GM18868 (cell line): ENCODE data around the gene PPP4R3A.
A peak's percentile ranks its signal among the peaks of the same experiment; 100 is the strongest.
"Not testable (repeated sequence)": the region's sequence is repeated elsewhere in the genome, so short reads cannot be mapped to it uniquely, and the experiment has no call there.

Experiments
- ATAC-seq: cut with Tn5 transposase; IDR thresholded peaks from one replicate; pipeline ENCODE4 v1.9.1; 2021; ENCODE audit warnings: mild to moderate bottlenecking, moderate library complexity; ENCODE audit not compliant: unreplicated experiment

The PPP4R3A gene

DNA sequence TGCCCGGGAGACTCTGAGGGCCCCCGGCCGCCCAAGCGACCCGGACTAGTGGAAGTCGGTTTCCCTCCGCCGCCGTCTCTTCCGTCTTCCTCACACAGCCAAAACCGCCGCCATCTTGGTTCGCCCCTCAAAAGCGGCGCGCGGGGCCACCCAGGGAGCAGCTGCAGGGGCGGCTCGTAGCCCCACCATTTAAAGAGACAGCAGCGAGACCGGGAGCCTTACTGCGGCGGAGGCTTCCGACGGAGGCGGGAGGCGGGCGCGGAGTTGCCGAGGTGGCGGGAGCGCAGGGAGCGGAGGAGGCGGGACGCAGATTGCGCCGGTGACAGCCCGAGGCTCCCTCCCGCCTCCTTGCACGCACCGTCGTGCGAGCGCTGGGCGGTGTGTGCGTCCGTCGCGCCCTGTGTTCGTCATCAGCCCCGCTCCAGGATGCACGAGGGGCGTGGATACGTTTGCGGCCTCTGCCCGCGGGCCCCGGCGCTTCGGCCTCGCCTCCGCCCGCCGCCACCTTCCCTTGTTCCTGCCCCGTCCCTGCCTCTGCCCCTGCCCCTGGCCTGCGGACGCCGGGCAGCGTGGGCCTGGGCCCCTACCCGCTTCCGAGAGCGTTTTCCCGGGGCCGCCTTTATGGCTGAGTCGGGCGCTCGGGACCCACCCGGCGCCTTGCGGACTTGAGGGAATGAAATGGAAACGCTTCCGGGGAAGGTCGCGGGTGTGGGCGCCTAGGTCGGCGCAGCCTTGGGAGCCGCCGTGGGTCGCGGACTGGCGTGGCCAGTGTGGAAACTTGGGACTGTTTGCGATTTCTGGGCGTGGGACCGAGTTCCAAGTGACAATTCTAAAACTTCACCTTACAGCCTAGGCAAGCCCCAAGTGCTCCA is at the start of gene PPP4R3A:
Gene PPP4R3A, minus strand, starts transcription at position 140 of the 872 bp plus-strand sequence. CDS start 663 bp downstream, outside the sequence.
- ATAC-seq = peak; percentile 82

DNA sequence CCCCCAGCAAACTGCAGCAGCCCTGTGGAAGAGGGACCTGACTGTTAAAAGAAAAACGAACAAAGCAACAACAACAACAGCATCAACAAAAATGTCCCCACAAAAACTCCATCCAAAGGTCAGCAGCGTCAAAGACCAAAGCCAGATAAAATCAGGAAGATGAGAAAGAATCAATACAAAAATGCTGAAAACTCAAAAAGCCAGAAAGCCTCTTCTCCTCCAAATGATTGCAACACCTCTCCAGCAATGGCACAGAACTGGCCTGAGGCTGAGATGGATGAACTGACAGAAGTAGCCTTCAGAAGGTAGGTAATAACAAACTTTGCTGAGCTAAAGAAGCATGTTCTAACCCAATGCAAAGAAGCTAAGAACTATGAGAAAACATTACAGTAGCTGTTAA is 45.4 kb upstream of the PPP4R3A start:
- no peak for ATAC-seq

DNA sequence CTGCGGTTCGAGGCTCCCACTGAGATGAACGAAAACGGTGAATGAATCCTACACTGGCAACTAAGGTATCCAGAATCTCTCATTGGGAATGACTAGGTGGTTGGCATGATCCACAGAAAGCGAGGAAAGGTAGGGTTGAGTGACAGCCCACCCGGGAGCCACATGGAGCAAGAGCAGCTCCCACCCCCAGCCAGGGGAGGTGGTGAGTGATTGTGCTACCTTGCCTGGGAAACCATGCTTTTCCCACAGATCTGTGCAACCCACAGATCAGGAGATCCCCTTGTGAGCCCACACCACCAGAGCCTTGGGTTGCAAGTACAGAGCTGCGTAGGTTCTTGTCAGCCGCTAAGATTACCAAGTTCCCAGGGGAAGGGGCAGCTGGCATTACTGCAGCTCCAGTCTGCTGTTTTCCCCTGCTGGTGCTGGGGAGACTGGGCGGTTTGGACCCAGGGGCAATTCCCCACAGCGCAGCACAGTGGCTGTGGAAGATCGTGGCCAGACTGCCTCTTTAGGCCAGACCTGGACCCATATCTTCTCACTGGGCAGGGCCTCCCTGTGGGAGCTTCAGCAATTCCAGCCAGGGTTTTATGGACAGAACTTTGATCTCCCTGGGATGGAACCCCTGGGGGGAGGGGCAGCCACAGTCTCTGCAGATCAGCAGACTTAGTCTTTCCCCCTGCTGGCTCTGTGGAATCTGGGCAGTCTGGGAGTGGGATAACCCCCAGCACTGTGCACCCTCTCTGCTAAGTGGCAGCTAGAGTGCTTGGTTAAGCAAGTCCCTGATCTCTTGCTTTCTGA is 44.6 kb upstream of the PPP4R3A start:
- ATAC-seq = no peak

DNA sequence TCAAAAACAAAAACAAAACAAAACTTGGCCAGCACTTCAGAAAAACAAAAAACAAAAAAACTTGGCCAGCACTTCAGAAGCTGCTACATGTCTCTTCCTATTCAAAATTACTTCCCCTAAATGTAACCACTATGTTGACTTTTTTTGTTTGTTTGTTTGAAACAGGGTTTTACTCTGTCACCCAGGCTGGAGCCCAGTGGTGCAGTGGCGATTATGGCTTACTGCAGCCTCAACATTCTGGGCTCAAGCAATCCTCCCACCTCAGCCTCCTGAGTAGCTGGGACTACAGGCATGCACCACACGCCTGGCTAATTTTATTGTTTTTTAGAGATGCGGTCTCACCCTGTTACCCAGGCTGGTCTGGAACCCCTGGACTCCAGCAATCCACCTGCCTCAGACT is 38.0 kb upstream of the PPP4R3A start:
- no peak for ATAC-seq

DNA sequence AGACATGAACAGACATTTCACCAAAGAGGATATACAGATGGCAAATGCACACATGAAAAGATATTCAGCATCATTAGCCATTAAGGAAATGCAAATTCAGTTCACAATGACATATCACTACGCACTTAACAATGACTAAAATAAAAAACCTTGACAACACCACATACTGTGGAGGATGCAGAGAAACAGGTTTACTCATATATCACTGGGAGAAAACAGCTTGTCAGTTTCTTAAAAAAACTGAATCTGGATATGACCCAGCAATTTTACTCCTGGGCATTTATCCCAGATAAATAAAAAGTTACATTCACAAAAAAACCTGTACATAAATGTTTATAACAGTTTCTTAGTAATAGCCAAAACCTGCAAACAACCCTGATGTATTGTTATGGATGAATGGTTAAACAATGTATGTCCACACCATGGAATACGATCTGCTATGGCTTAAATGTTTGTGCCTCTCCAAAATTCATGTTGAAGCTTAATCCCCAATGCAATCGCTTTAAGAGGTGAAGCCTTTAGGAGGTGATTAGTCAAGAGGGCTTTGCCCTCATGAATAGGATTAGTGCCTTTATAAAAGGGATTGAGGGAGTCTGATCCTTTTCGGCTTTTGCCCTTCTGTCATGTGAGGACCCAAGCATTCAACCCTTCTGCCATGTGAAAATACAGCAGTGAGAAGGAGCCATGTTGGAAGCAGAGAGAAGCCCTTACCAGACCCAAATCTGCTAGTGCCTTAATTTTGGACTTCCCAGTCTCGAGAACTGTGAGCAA is 36.0 kb upstream of the PPP4R3A start:
- no peak for ATAC-seq

DNA sequence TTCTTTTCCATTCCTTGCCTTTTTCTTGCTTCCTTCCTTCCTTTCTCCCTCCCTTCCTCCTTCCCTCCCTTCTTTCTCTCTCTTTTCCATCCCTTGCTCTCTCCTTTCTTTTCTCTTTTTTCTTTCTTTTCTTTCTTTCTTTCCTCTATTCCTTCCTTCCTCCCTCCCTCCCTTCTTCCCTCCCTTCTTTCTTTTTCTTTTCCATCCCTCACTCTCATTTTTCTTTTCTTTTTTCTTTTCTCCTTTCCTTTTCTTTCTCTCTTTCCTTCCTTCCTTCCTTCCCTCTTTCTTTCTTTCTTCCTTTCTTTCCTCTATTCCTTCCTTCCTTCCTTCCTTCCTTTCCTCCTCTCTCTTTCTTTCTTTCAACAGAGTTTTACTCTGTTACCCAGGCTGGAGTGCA is 35.1 kb upstream of the PPP4R3A start:
- ATAC-seq = no peak

DNA sequence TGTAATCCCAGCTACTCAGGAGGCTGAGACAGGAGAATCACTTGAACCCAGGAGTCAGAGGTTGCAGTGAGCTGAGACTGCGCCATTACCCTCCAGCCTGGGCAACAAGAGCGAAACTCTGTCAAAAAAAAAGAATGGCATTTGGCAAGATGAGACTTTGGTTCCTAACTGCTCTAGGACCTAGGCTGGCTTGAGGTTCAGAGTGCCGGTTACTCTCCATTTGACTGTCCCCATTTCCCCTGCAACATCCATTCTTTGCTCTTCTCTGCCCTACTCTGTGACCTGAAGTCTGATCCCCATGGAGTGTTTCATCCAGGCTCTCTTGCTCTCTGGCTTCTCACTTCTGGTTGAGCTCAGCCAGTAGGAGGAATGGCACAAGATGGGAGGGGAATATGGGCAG is 26.2 kb upstream of the PPP4R3A start:
- ATAC-seq = no peak

DNA sequence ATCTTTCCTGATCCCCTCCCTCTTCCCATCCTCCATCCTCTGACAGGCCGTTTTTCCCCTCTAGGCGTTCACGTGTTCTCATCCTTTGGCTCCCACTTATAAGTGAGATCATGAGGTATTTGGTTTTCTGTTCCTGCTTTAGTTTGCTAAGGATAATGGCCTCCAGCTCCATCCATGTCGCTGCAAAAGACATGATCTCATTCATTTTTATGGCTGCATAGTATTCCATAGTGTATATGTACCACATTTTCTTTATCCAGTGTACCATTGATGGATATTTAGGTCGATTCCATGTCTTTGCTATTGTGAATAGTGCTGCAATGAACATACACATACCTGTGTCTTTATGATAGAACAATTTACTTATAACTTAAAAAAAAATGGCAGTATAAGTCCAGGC is 23.9 kb upstream of the PPP4R3A start:
- ATAC-seq = not testable (repeated sequence)

DNA sequence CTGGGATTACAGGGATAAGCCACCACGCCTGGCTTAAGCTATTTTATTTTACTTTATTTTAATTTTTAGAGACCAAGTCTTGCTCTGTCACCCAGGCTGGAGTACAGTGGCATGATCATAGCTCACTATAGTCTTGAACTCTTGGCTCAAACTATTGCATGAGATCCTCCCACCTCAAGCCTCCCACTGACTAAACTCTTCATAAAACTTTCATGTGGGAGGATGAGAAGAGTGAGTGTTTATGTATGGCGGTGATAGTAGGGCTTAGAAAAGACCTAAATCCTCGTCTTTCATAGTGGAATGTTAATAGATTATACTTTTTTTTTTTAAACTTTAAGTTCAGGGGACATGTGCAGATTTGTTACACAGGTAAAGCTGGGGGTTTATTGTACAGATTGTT is 23.5 kb upstream of the PPP4R3A start:
- ATAC-seq = no peak

DNA sequence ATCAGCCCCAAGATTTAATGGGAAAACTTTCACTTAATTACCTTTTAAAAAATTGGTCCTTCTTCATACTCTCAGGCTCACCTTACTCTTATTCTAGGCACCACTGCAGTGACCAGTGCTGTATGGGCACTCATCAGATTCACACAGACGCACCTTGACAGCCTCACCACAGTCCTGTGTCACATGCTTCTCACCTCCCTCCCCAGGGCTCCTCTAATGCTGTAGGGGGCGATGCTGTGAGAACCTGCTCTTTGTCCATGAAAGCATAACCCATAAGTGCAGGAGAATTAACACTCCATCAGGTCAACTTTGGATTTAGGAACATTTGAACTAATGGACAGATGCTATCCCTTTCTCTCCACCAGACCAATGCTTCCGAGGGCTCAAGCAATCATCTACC is 13.9 kb upstream of the PPP4R3A start:
- no peak for ATAC-seq

DNA sequence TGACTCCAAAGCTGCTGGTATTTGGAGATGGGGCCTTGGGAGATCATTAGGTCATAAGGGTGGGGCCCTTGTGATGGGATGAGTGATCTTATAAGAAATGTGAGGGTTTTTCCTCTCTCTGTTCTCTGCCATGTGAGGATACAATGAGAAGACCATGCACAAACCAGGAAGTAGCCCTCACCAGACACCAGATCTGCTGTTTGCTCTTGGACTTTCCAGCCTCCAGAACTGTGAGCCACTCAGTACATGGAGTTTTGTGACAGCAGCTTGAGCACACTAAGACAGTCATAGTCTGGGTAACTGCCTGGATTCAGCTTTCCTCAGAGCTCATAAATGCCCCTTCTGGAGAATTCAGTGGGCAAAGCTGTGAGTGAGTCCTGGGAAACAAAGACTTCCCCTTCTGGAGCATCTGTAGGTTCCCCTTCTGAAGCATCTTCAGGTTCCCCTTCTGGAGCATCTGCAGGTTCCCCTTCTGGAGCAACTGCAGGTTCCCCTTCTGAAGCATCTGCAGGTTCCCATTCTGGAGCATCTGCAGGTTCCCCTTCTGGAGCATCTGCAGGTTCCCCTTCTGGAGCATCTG is 11.0 kb upstream of the PPP4R3A start:
- no peak for ATAC-seq

DNA sequence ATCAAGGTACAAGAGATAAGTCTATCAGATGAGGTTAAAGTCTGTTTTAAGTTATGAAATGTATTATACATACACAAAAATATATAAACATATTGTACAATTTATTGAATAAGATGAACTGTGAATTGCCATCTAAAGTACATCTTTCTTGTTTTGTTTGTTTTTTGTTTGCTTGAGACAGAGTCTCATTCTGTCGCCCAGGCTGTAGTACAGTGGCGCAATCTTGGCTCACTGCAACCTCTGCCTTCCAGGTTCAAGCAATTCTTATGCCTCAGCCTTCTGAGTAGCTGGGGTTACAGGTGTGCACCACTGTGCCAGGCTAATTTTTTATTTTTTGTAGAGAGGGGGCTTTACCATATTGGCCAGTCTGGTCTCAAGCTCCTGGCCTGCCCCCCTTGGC is 10.0 kb upstream of the PPP4R3A start:
- no peak for ATAC-seq

DNA sequence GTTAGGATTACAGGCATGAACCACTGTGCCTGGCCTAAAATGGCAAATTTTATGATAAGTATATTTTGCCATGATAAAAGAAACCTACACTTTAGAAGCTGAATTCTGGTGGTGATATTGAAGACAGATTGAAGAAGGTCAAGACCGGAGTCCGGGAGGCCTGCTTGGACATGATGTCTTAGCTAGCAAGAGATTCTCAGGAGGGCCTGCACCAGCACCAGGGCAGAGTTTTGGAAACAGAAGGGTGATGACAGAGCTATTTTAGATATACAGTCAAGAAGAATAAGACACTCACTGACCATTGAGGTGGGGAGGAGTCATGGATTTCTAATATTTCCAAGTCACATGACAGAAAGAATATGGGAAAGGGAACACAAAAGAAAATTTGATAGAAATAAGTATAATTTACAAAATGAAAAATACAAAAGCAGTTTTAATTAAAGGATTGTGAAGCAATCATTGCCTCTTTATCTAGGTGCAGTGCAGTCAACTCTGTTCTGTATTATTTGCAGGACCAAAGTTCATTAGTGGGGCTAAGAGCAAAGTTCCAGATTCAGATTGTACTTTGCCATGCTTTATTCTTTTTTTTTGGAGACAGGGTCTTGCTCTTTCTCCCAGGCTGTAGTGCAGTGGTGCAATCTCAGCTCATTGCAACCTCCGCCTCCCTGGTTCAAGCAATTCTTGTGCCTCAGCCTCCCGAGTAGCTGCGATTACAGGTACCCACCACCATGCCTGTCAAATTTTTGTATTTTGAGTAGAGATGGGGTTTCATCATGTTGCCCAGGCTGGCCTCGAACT is 9.3 kb upstream of the PPP4R3A start:
- no peak for ATAC-seq

DNA sequence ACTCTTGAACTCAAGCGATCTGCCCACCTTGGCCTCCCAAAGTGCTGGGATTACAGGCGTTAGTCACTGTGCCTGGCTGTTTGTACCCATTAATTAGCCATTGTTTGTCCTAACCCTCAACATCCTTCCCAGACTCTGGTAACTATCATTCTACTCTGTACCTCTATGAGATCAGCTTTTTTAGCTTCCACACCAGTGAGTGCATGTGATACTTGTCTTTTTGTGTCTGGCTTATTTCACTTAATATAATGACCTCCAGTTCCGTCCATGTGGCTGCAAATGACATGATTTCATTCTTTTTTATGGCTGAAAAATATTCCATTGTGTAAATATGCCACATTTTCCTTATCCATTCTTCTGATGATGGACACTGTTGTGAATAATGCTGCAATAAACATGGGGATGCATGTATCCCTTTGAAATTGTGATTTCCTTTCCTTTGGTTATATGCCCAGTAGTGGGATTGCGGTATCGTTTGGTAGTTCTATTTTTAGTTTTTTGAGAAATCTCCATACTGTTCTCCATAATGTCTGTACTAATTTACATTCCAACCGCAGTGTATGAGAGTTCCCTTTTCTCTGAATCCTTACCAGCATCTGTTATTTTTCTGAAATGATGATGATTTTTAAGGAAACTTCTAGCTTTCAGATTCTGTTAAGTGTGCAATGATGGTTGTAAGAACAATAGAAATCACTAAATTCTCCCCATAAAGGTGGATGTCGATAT is 6.7 kb upstream of the PPP4R3A start:
- ATAC-seq = no peak

DNA sequence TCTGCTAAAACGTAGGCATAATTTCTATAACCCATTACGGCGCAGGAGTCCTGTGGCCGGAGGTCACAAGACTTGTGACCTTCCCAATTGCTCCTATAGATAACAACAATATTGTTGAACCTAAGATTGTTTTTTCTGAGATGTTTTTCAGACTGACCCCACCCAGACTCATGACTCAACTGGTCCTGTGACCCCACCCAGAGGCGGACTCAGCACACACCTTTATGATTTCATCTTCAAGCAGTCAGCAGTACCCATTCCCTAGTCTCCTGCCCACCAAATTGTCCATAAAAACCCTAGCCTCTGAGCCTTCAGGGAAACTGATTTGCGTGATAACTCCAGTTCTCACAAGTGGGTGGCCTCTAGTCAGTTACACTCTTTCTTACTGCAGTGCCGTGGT is 5.9 kb upstream of the PPP4R3A start:
- ATAC-seq = no peak

DNA sequence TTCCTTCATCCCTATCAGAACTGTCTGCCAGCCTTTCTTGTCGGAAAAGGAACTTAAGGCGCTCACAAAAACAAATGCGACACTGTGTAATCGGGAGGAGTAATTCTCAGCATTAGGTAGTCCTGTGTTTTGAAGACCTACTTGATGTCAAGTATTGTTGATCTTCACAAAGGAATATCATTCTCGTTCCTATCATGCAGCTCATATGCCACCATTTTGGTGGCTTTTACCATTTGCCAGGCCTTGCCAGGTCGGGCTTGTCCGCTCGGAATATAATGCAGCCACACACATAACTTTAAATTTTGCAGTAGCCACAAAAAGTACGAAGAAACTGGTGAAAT is 903 bp upstream of the PPP4R3A start:
- no peak for ATAC-seq

DNA sequence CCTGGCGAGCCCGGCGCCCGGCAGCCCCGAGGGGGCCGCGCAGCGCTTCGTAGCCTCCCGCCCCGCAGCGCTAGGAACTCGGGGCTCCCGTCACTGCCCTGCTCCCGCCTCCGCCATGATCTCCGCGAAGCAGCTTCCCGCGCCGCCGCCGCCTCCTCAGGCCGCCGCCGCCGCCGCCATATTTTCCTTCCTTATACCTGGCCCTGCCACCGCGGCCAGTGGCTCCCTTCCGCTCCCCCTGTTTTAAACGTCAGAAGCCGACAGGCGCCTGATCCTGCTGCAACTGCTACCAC is 286 bp downstream of the PPP4R3A start:
- peak; percentile 28 for ATAC-seq

DNA sequence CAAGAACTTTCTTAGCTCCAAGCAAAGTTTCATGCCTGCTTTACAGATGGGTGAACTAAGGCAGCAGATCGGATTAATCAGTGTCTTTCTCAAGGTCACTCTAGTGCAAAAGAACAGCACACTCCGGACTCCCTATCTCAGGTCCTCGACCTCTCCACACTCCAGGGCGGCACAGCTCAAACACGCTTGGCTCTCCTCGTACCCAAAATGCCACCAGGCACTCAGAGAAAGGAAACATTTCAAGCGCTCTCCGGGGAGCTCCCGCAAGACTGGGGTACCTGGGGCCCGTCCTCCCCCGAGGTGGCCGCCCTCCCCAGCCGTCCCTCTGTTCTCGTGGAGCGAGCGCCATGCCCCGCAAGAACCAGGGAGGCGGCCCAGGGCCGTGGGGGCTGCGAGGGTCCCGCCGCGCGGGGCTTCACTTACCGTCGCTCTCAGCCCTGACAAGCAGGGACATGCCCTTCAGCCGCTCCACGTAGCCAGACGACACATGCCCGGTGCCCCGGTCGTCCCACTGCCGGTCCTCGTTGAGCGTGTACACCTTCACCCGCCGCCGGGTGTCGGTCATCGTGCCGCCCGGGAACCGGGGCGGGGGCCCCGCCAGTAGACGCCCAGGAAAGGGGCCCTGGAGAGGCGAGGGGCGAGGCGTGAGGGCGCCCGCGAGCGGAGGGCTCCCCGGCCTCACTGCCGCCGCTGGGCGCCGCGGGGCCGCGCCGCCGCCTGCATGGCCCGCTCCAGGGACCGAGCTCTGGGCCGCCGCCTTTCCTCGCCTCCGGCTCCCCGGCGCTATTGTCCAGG is 830 bp downstream of the PPP4R3A start:
- peak; percentile 14 for ATAC-seq

DNA sequence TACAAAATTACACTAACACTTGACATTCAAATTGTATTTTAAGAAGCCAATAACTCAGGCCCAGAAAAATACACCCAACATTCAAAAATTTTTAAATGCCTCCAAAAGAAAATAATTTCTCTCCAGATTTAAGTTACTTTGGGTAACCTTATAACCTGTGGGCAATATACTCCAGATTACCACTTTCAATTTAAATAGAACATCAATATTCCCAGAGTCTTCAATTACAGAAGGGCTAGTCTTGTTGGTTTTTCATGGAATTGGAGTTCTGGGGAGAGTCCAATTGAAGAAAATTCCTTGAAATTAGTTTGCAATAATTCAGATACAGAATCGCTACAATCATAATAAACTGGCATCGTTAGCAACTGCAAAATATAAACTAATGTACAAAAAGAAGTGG is 2.0 kb downstream of the PPP4R3A start:
- no peak for ATAC-seq
